Measurements from ENCODE around the gene FZD2. TPM values are rescaled to one million over a fixed set of nuclear protein-coding genes. Genes with fewer than 3 reads are reported as not detected.

Gene FZD2
- total and polyA plus RNA-seq, 2 of the 13 experiments (the other 11 are each of a cell fraction or from before 2014, with no cell fraction given), result 0.07 to 0.13 TPM

DNA sequence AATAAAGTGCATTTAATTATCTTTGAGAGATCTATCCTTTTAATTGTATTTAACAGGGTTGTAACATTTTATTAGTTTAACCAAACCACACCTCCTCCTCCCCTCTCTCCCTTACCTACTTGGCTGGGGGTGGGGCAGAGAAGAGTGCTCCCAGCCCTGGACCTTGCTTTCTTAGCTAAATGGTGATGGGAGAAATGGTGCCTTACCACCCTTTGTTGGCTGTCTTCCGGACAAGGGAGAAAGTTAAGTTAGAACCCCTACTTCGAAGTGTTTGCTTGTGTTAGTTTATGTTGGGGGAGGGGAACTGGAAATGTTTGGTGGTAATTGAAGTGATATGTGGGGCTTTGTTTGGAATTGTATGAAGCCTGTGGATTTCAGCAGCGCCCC lies 3.9 kb downstream of the FZD2 start:
- peaks cover 11% of the 10 kb centered on the region for H3K4me1 ChIP-seq (ENCODE audit: insufficient read depth, low read length)
- TF ChIP-seq HNRNPK (IDR thresholded peaks at IDR 0.05; ENCODE audit: low read depth, low read length, poor library complexity, severe bottlenecking) (no peak), FOSL1 (CRISPR knock-in tag; IDR thresholded peaks at IDR 0.05; ENCODE audit: borderline replicate concordance) (no peak), NFE2L2 (IDR thresholded peaks at IDR 0.05; ENCODE audit: low read length) (no peak), BRCA1 (CRISPR knock-in tag; IDR thresholded peaks at IDR 0.05) (no peak), PCBP2 (optimal IDR thresholded peaks at IDR 0.05; ENCODE audit: low read depth, low read length, poor library complexity, severe bottlenecking) (no peak), ZNF468 (CRISPR knock-in tag; IDR thresholded peaks at IDR 0.05) (no peak), ZNF296 (CRISPR knock-in tag; conservative IDR thresholded peaks at IDR 0.05) (no peak), CBX1 (IDR thresholded peaks at IDR 0.05; ENCODE audit: low read depth) (no peak), ZNF790 (CRISPR knock-in tag; IDR thresholded peaks at IDR 0.05; ENCODE audit: borderline replicate concordance) (no peak), PAX8 (CRISPR knock-in tag; IDR thresholded peaks at IDR 0.05; ENCODE audit: borderline replicate concordance) (no peak), TBX3 (IDR thresholded peaks at IDR 0.05; ENCODE audit: borderline replicate concordance) (no peak), ZBTB3 (CRISPR knock-in tag; IDR thresholded peaks at IDR 0.05; ENCODE audit: borderline replicate concordance, low read depth) (no peak), BORCS8-MEF2B (CRISPR knock-in tag; IDR thresholded peaks at IDR 0.05) (no peak), ZBTB42 (CRISPR knock-in tag; IDR thresholded peaks at IDR 0.05) (no peak), GABPB1 (CRISPR knock-in tag; IDR thresholded peaks at IDR 0.05) (no peak), HMG20B (CRISPR knock-in tag; conservative IDR thresholded peaks at IDR 0.05) (no peak)
- TF ChIP-seq, protein P1, sequence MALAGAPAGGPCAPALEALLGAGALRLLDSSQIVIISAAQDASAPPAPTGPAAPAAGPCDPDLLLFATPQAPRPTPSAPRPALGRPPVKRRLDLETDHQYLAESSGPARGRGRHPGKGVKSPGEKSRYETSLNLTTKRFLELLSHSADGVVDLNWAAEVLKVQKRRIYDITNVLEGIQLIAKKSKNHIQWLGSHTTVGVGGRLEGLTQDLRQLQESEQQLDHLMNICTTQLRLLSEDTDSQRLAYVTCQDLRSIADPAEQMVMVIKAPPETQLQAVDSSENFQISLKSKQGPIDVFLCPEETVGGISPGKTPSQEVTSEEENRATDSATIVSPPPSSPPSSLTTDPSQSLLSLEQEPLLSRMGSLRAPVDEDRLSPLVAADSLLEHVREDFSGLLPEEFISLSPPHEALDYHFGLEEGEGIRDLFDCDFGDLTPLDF (CRISPR knock-in tag; IDR thresholded peaks at IDR 0.05), result no peak
- TF ChIP-seq, protein P2, sequence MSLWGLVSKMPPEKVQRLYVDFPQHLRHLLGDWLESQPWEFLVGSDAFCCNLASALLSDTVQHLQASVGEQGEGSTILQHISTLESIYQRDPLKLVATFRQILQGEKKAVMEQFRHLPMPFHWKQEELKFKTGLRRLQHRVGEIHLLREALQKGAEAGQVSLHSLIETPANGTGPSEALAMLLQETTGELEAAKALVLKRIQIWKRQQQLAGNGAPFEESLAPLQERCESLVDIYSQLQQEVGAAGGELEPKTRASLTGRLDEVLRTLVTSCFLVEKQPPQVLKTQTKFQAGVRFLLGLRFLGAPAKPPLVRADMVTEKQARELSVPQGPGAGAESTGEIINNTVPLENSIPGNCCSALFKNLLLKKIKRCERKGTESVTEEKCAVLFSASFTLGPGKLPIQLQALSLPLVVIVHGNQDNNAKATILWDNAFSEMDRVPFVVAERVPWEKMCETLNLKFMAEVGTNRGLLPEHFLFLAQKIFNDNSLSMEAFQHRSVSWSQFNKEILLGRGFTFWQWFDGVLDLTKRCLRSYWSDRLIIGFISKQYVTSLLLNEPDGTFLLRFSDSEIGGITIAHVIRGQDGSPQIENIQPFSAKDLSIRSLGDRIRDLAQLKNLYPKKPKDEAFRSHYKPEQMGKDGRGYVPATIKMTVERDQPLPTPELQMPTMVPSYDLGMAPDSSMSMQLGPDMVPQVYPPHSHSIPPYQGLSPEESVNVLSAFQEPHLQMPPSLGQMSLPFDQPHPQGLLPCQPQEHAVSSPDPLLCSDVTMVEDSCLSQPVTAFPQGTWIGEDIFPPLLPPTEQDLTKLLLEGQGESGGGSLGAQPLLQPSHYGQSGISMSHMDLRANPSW (CRISPR knock-in tag; IDR thresholded peaks at IDR 0.05; ENCODE audit: borderline replicate concordance), result no peak
- TF ChIP-seq, protein P3, sequence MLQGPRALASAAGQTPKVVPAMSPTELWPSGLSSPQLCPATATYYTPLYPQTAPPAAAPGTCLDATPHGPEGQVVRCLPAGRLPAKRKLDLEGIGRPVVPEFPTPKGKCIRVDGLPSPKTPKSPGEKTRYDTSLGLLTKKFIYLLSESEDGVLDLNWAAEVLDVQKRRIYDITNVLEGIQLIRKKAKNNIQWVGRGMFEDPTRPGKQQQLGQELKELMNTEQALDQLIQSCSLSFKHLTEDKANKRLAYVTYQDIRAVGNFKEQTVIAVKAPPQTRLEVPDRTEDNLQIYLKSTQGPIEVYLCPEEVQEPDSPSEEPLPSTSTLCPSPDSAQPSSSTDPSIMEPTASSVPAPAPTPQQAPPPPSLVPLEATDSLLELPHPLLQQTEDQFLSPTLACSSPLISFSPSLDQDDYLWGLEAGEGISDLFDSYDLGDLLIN (CRISPR knock-in tag; IDR thresholded peaks at IDR 0.05; ENCODE audit: borderline replicate concordance), result no peak
- TF ChIP-seq, protein P4, sequence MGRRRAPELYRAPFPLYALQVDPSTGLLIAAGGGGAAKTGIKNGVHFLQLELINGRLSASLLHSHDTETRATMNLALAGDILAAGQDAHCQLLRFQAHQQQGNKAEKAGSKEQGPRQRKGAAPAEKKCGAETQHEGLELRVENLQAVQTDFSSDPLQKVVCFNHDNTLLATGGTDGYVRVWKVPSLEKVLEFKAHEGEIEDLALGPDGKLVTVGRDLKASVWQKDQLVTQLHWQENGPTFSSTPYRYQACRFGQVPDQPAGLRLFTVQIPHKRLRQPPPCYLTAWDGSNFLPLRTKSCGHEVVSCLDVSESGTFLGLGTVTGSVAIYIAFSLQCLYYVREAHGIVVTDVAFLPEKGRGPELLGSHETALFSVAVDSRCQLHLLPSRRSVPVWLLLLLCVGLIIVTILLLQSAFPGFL (CRISPR knock-in tag; IDR thresholded peaks at IDR 0.05), result no peak
- peaks cover 13% of the 10 kb centered on the region for H3K9me3 ChIP-seq (ENCODE audit: low read length)
- no peak overlapping the region for H3K4me2 ChIP-seq (ENCODE audit: low read depth, low read length)
- H3K9ac ChIP-seq (ENCODE audit: insufficient read depth, low read depth, low read length), result no peak overlapping the region
- no peaks in the 10 kb centered on the region for H3K79me2 ChIP-seq (ENCODE audit: insufficient read depth, low read length)
- H3K36me3 ChIP-seq (replicated peaks in 1 of 2; ENCODE audit: control insufficient read depth in 1 of 2, insufficient read depth in 2 of 2, low read length in 2 of 2), result no peaks in the 10 kb centered on the region
- in situ Hi-C loops (cut with HindIII; ENCODE audit: extremely low pct_ligation_motif_present, low pct_unique_long_range_greater_than_20kb), result no loop called here
- DNase-seq (ENCODE audit: low spot score), result no peak
- no TSS peak for BruUV-seq (replicated peaks)
- no peak overlapping the region for H3K4me3 ChIP-seq (replicated peaks in 1 of 3; ENCODE audit: insufficient read depth in 1 of 3, low read depth in 2 of 3, low read length in 3 of 3)
- no peak for ATAC-seq
- ChIA-PET CTCF (ENCODE audit: low intra/inter-chr PET ratio, low total read pairs) (no interaction called here), POLR2A (no interaction called here)
- intact Hi-C loops (cut with micrococcal nuclease; ENCODE audit: unreplicated experiment), result no loop called here
- WGBS (ENCODE audit: low lambda C conversion rate), result 19% methylated on average over 3 of the region's 3 CpGs
- no peak for FAIRE-seq
- peaks cover 12 to 60% of the 10 kb centered on the region in 2 experiments; a peak in 4 of 5 replicates for H3K27me3 ChIP-seq (ENCODE audit: control insufficient read depth in 1 of 2, insufficient read depth in 2 of 2, low read length in 2 of 2)
- H3K27ac ChIP-seq (ENCODE audit: extremely low read length, insufficient read depth, low read length), result no peak overlapping the region
- H4K20me1 ChIP-seq (ENCODE audit: insufficient read depth, low read length), result no peaks in the 10 kb centered on the region
- H2AFZ ChIP-seq (ENCODE audit: low read length), result no peak overlapping the region
